ENCODE results near the gene TRMT10B.
"Not testable (repeated sequence)": the region's sequence is repeated elsewhere in the genome, so short reads cannot be mapped to it uniquely, and the experiment has no call there.

TRMT10B gene

DNA sequence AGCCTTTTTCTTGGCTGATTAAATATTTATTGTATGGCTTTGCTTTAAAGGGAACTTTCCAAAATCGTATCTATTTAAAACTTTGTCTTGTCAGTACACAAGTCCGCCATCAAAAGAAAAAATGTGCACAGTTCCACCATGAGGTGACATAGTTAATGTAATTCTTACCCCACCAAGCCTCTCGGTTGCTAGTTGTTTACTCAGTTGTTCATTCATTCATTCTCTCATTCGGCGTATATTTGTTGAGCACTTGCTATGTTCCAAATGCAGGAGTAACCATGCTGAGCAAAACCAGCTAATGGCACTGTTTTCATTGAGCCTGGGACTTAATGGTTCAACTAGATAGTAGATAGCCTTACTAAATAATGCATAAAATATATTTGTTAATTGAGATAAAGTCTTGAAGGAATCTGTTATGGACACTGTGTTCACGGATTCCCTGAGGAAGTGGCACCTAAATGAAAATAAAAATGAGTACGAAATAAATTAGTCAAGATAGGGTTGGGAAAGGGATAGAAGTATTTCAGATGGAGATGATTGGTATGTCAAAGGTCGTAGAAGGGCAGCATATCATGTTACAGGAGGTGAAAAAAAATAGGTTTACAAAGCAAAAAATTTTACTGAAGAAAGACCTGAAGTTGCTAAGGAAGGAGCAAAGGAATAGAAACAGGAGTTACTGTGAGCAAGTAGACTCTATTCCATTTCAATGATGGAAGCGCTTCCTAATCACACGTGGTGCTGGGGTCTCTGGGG, 48.5 kb downstream of the TRMT10B start:
- DNase-seq = no peak

DNA sequence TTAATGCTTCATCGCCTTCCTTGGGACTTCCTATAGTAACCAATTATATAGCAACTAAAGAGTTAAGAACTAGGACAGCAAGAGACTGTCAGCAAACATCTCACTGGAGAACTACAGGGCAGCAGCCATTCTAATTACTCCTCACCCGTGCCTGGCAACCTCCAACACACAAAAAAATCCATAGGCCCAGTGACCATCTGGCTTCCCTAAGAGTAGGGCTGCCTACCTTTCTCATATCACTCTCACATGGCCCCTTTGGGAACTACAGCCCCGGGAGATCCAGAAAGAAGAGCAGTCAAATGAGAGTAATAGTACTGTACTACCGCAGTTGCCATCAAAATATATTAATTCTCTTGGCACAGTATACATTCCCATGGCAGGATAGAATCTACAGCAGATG, 52.7 kb downstream of the TRMT10B start:
- no peak for DNase-seq

GRCh38 chr9:37809676-37810075, 56.1 kb downstream of the TRMT10B start:
- DNase-seq = not testable (repeated sequence)

DNA sequence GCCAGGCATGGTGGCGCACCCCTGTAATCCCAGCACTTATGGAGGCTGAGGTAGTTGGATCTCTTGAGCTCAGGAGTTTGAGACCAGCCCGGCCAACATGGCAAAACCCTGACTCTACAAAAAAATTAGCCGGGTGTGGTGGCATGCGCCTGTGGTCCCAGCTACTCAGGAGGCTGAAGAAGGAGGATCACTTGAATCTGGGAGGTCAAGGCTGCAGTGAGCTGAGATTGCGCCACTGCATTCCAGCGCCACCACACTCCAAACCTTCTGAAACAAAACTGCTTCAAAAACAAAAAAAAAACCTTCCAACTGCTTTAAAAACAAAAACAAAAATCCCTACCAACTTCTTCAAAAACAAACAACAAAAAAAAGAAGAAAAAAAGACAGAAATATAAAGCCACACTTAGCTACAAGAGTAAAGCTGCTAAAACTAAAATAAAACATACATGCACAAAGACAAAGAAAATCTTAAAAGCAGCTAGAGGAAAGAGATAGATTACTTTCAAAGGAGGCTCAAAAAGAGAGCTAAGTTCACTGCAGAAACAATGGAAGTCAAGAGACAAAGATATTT, 58.4 kb downstream of the TRMT10B start:
- DNase-seq = no peak

GRCh38 chr9:37812773-37813379, 59.3 kb downstream of the TRMT10B start:
- DNase-seq = no peak

GRCh38 chr9:37818849-37819248, 65.2 kb downstream of the TRMT10B start:
- no peak for DNase-seq

DNA sequence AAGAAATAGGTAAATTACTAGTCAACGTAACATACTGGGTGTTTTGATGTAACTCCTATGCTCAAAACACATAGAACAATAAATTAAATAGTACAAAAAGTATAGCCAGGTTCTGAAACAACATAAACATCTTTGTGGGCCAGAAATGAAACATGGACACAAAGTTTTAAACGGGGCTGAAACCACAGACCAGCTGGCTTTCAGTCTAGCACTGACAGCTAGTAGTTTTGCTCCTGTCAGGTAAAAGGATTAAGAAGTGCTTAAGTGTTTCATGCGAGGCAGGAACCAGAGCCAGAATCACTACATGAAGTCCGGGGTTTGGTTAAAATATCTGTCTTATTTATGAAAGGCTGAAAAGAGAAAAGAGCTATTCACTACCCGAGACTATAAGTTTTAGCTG, 66.5 kb downstream of the TRMT10B start:
- no peak for DNase-seq

DNA sequence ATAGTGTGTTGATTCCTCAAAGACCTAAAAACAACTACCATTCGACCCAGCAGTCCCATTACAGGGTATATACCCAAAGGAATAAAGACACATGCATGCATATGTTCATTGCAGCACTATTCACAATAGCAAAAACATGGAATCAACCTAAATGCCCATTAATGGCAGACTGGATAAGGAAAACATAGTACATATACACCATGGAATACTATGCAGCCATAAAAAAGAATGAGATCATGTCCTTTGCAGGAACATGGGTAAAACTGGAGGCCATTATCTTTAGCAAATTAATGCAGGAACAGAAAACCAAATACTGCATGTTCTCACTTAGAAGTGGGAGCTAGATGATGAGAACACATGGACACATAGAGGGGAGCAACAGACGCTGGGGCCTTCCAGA, 71.6 kb downstream of the TRMT10B start:
- DNase-seq = not testable (repeated sequence)

- no peak for DNase-seq
Observed at GRCh38 chr9:37827483-37828165, 74.0 kb downstream of the TRMT10B start.

Data from CD4-positive, alpha-beta T cell treated with Interleukin-21 for 1 hour (primary cell).